Activated B cell treated with CpG ODN at 0.5 μM for 24 hours (primary cell): ENCODE data around the gene TMEM245. TPM values are rescaled to one million over a fixed set of nuclear protein-coding genes. Genes with fewer than 3 reads are reported as not detected.

Experiments
- ATAC-seq: fragments of 200-7000 bp; cut with Tn5 transposase; one replicate; pipeline ENCODE4 v1.10.0; 2021; ENCODE audit warnings: low read depth, mild to moderate bottlenecking, moderate library complexity
- CTCF ChIA-PET: fragments of 350-600 bp; sonication (Branson Sonifier 250); formaldehyde crosslinking; loops from one replicate; lab custom pipeline; 2021; ENCODE audit warnings: antibody characterized with exemption; lab: Charles Lee
- POLR2A ChIA-PET: fragments of 350-600 bp; sonication (Branson Sonifier 250); formaldehyde crosslinking; loops from one replicate; lab custom pipeline; 2021; ENCODE audit warnings: antibody characterized with exemption; lab: Charles Lee
- DNase-seq: peaks from one replicate; pipeline ENCODE4 v3.0.0; 2022
- H3K27ac Mint-ChIP-seq: one replicate; pipeline ENCODE4 v1.8.0; 2020; ENCODE audit warnings: mixed read lengths
- H3K27me3 Mint-ChIP-seq: one replicate; pipeline ENCODE4 v1.8.0; 2021; ENCODE audit warnings: mixed read lengths
- H3K36me3 Mint-ChIP-seq: one replicate; pipeline ENCODE4 v1.8.0; 2021; ENCODE audit warnings: low read depth, mixed read lengths
- H3K4me1 Mint-ChIP-seq: one replicate; pipeline ENCODE4 v1.8.0; 2021; ENCODE audit warnings: mixed read lengths
- H3K4me3 Mint-ChIP-seq: one replicate; pipeline ENCODE4 v1.8.0; 2020; ENCODE audit warnings: mild to moderate bottlenecking, mixed read lengths
- H3K9me3 Mint-ChIP-seq: one replicate; pipeline ENCODE4 v1.8.0; 2020; ENCODE audit warnings: mixed read lengths
- CTCF ChIP-seq: fragments of 200-600 bp; IDR thresholded peaks from one replicate; pipeline ENCODE4 v1.8.0; 2022; ENCODE audit warnings: antibody characterized with exemption, mild to moderate bottlenecking
- intact Hi-C: fragments of 100-400 bp; cut with micrococcal nuclease; formaldehyde crosslinking; loops from one replicate; pipeline ENCODE4 v1.15.1; 2024
- total RNA-seq: library from RNA; stranded (reverse); gene quantifications from 2 replicates; pipeline ENCODE4 v1.2.3, GENCODE V29; 2022

Gene TMEM245
- total RNA-seq, 1 donor from 2014 or later = 20.6 TPM

GRCh38 chr9:109017061-109017460 is 102.7 kb downstream of the TMEM245 start:
- CTCF ChIA-PET = no interaction called here
- POLR2A ChIA-PET = interaction anchor here (0.9 kb wide), 1 partner anchor 103 kb away, joined by 4 read pairs; the partner anchor contains the start of gene TMEM245
- intact Hi-C loops = loop anchor here (5.0 to 10.0 kb wide), 5 partner anchors 308 to 1732 kb away; partner anchors contain the start of genes EPB41L4B, KLF4, RAD23B and TXN

DNA sequence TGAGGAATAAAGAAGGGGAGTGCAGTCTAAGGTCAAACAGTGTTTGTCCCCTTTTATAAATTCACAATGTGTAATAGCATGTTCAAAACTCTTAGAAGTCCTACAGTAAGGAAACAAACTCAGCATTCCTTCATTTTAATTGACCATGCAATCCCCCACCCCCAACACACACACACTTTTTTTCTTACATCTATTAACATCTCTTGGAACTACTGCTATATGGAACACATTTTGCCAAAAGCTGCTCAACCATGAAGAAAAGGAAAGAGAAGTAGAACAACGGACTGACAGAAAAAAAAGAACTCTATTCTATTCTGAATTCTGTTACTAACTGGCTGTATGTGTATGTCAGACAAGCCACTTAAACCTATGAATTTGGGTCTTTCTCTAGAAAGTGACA is 103.6 kb downstream of the TMEM245 start:
- intact Hi-C loops = loop anchor here (5.0 to 10.0 kb wide), 5 partner anchors 309 to 1731 kb away; partner anchors contain the start of genes EPB41L4B, KLF4, RAD23B and TXN
- Mint-ChIP-seq H3K4me3 (no peak overlapping the region), H3K27me3 (no peaks in the 10 kb centered on the region), H3K36me3 (peaks cover 24% of the 10 kb centered on the region), H3K9me3 (no peaks in the 10 kb centered on the region), H3K27ac (no peak overlapping the region), H3K4me1 (peaks cover 36% of the 10 kb centered on the region)
- DNase-seq (no peak), ATAC-seq (no peak)
- CTCF ChIA-PET = no interaction called here
- TF ChIP-seq CTCF = no peak
- POLR2A ChIA-PET = no interaction called here

More at GRCh38 chr9:109017061-109017460, 102.7 kb downstream of the TMEM245 start:
- Mint-ChIP-seq H3K27ac (no peak overlapping the region), H3K4me1 (peaks cover 28% of the 10 kb centered on the region), H3K4me3 (no peak overlapping the region), H3K36me3 (peaks cover 24% of the 10 kb centered on the region), H3K9me3 (no peaks in the 10 kb centered on the region), H3K27me3 (no peaks in the 10 kb centered on the region)
- DNase-seq (no peak), ATAC-seq (no peak)
- TF ChIP-seq CTCF = no peak

DNA sequence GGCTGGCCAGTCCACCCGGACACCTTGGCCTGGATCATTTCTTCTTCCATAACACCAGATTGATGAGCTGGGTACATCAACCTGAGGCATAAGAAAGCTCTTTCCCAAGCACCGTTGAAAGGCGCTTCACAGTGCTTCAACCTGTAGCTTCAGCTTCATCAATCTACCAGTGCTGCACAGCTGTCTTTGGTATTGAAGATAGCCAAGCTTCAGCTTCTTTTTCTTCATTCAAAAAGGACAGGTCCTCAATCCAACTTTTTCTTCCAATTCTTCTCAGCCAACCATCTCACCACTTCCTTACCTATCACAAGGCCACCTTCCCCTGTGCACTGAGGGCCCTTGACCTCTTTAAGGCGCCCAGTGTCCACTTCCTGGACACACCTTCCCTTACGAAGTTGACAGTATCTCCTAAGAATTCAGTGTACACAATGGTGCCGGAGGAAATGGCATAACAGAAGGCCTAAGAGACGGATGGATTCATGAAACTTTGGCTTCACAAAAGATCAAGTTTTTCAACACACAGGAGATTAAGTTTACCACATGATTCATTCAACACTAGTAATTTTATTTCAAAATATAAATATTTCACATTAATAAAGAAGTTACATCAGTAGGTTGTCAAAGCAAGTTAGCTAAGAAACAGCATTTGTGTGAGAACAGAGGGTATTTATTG is 105.0 kb downstream of the TMEM245 start:
- no peak overlapping the region for H3K4me3 Mint-ChIP-seq
- intact Hi-C loops = loop anchor here (5.0 to 10.0 kb wide), 5 partner anchors 310 to 1730 kb away; partner anchors contain the start of genes EPB41L4B, KLF4, RAD23B and TXN
- peaks cover 5% of the 10 kb centered on the region for H3K27me3 Mint-ChIP-seq
- peaks cover 12% of the 10 kb centered on the region for H3K36me3 Mint-ChIP-seq
- H3K9me3 Mint-ChIP-seq = no peaks in the 10 kb centered on the region
- ChIA-PET CTCF (no interaction called here), POLR2A (no interaction called here)
- H3K27ac Mint-ChIP-seq = no peak overlapping the region
- no peak for TF ChIP-seq CTCF
- ATAC-seq (no peak), DNase-seq (no peak)
- peaks cover 39% of the 10 kb centered on the region for H3K4me1 Mint-ChIP-seq

DNA sequence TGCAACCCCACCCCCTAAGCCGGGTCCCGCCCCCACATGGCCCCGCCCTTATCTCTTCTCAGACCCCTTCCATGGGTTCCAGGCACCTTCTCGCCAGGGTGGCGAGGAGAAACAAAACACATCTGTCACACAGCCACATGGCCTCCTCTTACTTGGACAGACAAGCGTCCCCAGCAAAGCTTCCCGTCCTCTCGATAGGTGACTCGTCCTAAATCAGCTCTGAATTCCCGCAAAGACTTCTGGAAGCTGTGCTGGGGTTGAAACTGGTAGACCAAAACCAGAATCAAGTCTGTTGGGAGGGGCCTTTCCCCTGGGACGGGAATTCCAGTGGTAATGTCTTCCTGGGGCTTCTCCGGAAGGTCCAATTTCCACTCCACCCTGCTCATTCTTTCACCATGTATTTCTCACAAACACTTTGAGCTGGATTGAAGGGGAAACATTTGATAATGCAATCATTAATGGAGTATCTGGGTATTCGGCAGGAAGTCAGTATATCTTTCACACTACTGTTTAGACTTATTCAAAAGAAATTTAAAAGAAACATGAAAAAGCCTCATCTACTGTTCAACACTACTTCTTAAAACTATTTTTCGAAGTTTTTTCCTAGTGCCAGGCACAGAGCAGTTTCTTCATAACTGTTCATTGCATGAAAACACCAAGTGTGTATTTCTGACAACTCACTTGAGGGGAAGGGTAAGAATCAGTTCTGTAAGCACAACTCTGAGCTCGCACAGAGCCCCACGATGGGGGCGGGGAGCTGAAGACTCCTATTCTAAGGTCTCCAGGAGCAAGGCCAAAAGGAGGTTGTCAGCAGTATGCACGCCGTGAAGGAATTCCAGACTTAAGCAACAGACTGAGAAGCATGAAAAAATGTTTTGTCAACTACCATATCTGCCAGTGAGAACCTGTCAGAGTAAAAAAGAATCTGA is 105.8 kb downstream of the TMEM245 start:
- ChIA-PET POLR2A (no interaction called here), CTCF (no interaction called here)
- peak overlapping the region; percentile 72 for H3K27ac Mint-ChIP-seq
- H3K4me1 Mint-ChIP-seq = peaks cover 39% of the 10 kb centered on the region
- ATAC-seq = no peak
- no peaks in the 10 kb centered on the region for H3K9me3 Mint-ChIP-seq
- H3K4me3 Mint-ChIP-seq = peak overlapping the region; percentile 88
- intact Hi-C loops = loop anchor here (1.0 to 10.0 kb wide), 6 partner anchors 80 to 1729 kb away; partner anchors contain the start of genes ABITRAM, ELP1, EPB41L4B and KLF4
- no peak for DNase-seq
- peaks cover 4% of the 10 kb centered on the region for H3K36me3 Mint-ChIP-seq
- no peak for TF ChIP-seq CTCF
- peaks cover 9% of the 10 kb centered on the region for H3K27me3 Mint-ChIP-seq
